HG03432 (cell line): ENCODE measurements around the gene RFX4.
A peak's percentile ranks its signal among the peaks of the same experiment; 100 is the strongest.
"Not testable (repeated sequence)": the region's sequence is repeated elsewhere in the genome, so short reads cannot be mapped to it uniquely, and the experiment has no call there.

Source experiments
- ATAC-seq: cut with Tn5 transposase; IDR thresholded peaks from one replicate; pipeline ENCODE4 v1.9.1; 2021; ENCODE audit warnings: mild to moderate bottlenecking, moderate library complexity; ENCODE audit not compliant: unreplicated experiment

Gene RFX4

DNA sequence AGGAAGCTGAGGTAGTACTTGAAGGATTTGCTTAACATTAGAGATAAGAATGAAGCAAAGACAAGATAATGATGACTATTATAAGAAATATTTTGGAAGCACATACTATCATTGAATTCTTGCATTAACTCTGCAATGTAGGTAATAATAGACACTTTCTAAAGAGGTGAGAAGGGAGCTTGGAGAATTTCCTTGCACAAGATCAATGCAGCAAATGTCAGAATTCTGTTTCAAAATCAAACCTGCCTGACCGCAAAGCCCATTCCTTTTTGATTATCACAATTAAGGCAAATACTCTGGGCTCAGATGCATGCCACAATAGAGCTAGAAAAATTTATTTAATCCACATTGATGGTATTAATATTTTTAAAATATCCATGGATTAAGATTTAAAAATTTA, 141.3 kb downstream of the RFX4 start:
- ATAC-seq, result no peak

DNA sequence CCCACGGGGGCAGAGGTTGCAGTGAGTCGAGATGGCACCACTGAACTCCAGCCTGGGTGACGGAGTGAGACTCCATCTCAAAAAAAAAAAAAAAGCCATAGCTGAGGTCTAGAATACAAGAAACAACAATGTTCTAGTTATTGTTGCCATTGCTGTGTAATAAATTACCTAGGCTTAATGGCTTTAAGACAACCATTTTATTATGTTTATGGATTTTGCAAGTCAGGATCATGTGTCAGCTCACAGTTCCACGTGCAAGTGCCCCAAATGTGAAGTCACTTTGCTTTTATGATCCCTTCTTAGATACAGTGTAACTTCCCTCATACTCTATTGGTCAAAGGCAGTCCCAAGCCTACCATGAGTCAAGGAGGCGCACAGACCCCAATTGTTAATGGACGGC, 142.1 kb downstream of the RFX4 start:
- ATAC-seq, result no peak

DNA sequence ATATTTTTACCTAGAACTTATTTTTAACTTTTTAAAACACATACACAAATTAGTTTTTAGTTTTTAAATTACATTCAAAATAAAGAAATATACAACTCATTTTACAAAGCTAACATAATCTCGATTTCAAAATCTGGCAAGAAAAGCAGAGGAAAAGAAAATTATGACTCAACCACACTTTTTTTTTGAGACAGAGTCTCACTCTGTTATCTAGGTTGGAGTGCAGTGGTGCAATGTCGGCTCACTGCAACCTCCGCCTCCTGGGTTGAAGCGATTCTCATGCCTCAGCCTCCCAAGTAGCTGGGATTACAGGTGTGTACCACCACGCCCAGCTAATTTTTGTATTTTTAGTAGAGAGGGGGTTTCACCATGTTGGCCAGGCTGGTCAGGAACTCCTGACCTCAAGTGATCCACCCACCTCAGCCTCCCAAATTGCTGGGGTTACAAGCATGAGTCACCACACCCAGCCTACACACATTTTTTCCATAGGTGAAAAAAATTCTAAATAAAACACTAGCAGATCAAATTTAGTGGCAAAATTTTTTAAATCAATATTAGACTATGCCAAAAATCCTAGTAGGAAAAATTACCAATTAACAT, 143.9 kb downstream of the RFX4 start:
- not testable (repeated sequence) for ATAC-seq

DNA sequence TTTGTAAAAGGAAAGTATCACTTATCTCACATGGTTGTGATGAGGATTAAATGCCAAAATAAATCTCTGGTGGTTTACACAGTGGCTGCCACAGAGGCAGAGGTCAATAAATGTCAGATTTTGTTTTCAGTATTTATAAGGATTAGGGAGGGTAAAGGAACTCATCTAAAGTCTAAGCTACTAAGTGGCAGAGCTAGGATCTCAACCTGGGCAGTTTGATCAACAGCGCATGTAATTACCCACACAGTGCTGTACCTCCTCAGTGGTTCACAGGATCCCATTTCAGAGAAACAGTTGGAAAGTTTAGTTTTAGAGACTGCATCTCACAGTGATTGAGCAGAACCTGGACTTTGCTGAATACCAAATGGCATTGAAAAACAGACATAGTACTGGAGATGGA, 146.8 kb downstream of the RFX4 start:
- no peak for ATAC-seq

DNA sequence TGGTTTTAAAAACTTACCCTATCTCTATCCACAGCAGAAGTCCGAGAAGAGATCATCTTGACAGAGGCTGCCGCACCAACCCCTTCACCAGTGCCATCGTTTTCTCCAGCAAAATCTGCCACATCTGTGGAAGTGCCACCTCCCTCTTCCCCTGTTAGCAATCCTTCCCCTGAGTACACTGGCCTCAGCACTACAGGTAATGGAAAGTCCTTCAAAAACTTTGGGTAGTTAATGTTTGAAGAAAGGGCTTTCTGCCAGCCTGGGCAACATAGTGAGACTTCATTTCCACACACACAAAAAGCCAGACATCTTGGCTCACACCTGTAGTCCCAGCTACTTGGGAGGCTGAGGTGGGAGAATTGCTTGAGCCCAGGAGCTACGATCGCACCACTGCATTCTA, 150.1 kb downstream of the RFX4 start:
- ATAC-seq, result no peak

DNA sequence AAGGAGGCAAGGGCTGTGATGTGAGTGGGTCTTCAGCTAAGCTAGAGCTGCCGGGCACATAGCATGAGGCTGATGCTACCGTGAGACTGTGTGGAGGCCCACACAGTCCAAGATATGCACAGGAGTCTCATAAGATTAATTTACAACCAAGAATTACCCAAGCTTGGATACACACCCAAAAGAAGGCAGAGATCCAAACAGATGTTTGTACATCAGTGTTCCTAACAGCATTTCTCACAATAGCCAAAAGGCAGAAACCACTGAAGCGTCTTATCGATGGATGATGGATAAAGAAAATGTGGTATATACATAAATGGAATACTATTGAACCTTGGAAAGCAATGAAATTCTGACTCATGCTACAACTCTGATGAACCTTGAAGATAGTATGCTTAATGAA, 150.9 kb downstream of the RFX4 start:
- ATAC-seq, result no peak

DNA sequence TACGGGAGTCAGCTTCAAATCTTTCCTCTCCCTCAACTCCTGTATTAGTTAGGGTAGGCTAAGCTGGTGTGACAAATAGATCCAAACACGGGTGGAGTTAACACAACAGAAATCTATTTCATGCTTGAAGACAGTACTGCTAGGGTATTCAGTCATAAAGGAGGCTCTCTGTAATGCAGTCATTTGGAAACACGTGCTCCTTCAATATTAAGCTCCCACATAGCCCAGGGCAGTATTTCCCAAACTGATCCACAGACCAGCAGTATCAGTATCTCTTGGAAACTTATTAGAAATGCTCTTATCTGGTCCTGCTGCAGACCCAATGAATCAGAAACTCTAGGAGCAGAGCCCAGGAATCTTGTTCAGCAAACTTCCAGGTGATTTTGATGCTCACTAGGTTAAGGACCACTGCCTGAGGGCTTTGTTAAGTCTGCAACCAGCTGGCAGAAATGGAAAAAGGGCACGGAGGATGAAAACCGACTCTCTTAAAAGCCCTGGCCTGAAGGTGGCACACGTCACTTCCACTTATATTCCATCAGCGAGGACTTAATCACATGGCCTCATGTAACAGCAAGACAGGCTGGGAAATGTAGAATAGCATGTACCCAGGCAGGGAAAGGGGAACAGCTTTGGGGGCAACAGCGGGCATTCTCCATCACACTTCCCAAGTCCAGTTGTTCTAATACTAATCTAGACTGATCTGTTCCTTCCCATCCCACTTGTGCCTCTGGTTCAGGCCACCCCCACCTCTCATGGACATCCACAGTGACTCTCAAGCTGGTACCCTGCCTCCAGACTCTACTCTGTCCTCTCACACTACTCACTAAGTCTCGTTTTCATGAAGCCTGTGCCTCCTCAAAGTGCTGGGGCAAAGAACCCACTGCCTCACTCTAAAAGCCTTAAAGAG, 153.5 kb downstream of the RFX4 start:
- no peak for ATAC-seq

DNA sequence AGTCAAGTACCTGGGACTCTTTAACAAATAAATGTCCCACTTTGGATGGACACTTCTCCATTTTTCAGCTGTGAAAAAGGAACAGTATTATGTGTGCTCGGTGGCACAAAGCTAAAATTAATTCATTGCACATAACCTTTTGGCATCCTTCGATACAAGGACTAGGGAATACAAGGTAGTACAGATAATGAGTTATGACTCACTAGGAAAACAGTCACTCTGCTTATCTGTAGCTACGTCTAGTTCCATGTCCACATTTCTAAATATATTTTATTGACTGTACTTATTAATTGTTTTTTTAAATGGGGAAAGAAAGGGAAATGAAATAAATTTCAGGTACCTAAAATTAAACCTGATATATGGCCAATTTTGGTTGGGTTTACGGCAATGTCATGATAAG, 156.5 kb downstream of the RFX4 start:
- no peak for ATAC-seq

DNA sequence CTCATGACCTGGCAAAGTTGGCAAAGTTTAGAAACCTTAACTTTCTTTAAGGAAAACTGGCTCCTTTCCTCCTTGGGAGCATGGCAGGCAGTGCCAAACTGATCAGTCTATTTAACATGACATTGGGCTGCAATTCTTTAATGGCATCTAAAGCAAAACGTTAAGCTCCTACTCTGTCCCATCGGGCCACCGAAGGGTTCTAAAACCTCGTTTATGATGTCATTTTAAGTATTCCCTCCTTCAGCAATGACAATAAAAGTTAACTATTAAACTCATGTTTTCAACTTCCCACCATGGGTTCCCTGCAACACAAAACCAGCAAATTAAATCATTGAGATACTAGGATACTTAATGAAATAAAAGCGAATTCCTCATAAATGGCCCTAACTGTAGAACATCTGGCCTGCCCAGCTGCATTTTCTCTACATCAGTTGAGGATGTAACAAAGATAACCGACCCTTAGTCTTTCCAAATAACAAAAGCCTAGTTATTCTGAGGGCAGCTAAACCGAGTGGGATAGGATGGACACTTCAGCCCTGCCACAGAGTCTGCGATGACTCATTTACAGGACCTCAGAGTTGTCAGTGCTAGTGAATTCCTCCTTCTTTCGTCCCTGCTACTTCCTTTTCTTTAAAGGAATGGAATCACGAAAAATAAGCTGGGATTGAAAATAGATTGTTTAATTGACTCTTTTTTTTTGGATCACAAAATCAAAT, 157.2 kb downstream of the RFX4 start:
- no peak for ATAC-seq

DNA sequence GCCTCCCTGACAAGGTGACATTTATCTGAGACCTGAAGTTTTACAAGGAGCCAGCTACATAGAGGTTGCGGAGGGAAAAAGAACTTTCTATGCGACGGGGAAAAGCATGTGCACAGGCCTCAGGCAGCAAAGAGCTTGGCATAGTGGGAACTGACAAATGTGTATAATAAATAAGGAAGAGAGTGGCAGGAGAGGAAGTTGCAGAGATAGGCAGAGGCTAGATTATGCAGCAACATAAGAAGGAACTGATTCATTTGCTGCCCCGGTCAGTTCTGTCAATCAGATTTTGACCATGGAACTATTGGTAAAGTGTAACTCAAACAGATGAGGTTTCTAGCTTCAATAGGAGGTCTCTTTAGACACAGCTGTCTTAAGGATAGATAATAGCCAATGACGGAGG, 158.0 kb downstream of the RFX4 start:
- no peak for ATAC-seq

DNA sequence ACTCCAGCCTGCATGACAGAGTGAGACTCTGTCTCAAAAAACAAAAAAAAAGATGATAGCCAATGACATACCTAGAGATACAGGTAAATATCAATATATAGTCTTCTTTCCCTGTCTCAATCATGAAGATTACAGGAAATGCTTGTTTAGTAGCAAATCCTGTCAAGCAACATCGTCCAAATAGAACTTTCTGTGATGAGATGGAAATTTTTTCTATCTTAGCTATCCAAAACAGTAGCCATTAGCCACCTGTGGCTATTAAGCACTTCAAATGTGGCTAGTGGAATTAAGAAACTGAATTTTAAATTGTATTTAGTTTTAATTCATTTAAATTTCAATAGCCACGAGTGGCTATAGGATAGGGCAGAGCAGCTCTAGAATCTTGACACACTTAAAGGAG, 158.4 kb downstream of the RFX4 start:
- ATAC-seq, result no peak

DNA sequence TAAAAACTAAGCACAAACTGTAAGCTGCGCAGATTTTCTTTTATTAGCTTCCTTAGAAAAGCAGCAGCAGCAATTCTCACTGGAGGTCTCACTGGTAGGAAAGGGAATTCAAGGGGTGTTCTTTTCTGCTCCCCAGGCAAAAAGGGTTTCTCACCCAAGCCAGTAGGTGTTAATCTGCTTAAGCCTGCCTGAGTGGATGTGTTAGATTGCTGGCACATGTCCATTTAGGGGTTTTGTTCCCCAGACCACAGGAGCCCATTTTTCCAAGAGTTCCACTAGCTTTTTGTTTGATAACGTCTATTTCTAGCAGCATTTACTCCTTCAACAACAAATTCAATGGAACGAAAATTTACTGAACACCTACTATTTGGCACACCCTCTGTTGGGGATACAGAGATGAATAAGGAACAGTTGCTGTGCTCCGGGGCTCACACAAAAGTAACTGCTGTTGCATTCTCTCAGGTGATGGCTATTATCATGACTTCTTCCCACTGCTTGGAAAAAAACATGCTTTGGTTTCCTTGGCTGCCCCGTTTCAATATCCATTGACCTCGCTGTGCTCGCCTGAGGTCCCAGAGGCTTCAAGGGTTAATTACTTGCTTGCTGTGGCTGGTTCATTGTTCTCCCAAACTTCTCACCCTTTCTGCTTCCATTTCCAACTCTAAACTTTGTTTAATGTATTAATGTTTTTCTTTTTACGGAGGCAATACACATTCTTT, 160.6 kb downstream of the RFX4 start:
- no peak for ATAC-seq

DNA sequence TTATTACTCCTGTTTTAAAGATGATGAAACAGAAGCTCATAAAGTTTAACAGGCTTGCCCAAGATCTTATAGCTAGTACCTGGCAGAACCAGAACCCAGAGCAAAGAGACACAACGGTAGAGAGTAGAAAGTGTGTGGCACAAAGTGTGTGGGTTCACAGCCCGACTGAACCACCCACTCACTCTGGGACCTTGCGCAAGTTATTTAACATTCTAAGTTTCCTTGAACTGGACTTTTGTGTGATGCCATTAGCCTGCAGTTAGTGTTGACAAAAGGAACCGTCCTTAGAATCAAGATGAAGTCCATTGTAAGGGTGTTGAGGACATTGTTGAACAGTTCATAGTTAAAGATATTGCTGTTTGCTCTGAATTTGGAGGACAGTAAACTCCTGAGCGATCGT, 161.8 kb downstream of the RFX4 start:
- ATAC-seq, result no peak

DNA sequence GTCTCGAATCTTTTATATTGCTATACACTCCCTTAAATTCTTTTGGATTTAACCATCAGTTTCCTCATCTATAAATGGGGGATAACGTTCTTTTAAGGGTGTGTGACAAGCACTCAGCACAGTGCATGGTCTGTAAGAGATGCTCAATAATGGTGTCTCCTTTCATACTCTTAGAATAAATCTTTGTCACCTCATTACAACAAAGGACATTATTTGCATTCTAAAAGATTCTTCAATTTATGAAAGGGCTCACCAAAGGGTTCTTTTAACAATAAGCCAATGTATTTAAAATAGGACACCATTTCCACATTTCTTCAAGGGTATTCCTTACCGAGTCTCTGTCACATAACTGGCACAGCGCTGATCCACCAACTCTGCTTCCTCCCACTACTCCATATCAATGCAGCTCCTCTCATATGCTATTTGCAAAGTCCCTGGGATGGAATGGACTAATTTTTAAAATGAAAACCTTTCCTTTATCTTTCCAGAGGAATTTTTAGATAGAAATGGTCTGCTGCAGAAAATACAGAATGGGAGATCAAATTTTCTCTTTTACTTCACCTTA, 162.5 kb downstream of the RFX4 start:
- ATAC-seq, result no peak

DNA sequence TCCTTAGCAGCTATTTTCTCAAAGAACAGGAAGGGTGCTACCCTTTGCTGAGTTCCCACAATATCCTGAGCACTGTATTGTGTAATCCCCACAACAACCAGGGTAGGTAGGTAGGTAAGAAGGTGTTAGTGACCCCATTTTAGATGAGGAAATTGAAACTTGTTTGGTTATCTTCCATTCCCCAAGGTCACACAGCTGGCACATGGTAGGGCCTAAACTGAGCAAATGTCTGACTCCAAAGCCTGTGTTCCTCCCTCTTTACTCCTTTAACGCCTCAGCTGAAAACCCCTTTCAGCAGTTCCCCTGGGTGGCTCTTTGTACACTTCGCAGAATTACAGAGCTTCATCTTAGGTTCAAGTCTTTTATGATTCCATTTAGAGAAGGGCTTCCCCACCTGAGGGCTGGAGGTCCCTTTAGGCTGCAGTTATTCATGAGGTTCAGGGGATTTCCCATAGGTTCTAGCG, 165.2 kb downstream of the RFX4 start:
- ATAC-seq, result no peak

DNA sequence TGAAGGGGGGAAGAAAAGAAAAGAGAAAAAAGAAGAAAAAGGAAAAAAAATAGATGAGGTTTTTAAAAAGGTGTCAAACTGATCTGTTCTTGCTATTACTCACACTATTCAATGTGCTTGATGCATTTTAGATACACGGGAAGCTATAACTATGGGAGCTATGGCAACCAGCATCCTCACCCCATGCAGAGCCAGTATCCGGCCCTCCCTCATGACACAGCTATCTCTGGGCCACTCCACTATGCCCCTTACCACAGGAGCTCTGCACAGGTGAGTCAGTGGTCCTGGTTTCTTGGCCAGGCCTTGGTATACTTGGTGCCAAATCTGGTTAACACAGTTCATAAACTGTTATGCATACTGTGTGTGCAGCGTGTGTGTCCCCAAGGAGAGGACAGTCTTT, 167.7 kb downstream of the RFX4 start:
- no peak for ATAC-seq

DNA sequence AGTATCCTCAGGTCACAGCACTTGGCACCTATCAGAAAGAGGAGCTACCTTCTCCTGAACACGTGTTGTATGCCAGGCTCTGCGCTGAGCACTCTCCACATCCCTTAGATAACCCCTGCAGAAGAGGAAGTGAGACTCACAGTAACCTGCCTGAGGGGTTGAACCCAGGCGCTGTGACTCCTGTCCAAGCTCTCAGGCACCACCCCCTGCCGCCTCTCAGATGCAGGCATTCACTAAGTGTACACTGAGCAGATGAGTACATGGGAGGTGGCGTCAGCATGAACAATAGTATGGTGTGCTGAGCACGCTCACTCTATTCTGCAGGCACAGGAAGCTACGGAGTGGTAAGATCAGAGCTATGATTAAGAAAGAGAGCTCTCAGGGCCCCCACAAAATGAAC, 170.7 kb downstream of the RFX4 start:
- peak; percentile 99 for ATAC-seq

DNA sequence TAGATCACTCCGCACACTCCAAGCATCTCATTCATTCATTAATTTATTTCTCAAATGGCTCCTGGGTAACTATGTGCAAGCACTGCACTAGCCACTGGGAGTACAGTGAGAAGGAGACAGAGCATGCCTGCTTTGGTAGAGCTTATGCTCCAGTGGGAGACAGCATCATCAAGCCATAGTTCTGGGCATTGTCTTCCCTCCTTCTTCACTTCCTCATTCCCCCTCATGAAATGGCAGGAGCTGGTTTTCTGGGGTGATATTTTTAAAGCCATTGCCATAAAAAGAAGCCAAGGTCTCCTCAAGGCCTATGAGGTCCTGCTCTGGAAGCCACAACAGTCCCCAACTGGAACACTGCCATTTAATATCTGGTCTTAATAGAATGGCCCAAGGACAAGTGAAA, 171.5 kb downstream of the RFX4 start:
- ATAC-seq, result no peak

DNA sequence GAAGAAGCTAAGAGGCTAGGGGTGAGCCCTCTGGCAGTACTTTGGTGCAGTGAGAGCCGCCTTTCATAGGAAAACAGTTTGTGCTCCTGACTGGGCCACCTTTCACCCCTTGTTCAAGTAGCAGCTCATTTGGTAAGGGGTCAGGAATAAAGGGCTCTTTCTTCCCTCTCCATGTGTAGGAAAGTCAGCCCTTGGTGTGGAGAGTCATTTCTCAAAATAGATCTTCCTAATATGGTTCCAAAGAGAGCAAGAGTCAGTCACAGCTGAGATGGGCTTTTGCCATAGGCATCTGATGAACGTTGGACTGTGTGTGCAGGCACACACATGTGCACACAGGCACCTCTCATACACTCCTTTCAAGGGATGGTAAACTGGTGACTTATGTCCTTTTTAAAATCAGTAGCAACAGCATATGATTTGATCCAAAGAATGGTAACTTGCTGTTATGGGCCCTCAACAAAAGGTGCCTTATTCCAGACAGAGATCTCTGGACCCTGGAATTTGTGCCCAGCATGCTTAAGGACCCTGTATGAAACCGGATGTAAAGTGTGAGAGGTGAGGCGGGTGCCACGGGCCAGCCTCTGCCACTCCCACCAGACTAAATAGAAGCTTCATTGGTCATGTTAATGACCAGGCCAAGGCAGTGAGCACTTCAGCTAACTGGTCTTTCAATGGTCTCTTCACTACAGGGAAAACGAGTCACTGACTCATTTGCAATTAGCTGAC, 175.0 kb downstream of the RFX4 start:
- no peak for ATAC-seq
